GM12878 (cell line): ENCODE data around the gene MYH2. TPM values are rescaled to one million over a fixed set of nuclear protein-coding genes. Genes with fewer than 3 reads are reported as not detected.
"Not testable (repeated sequence)": the region's sequence is repeated elsewhere in the genome, so short reads cannot be mapped to it uniquely, and the experiment has no call there.

Experiments used
- ATAC-seq: fragments of 200-7000 bp; cut with Tn5 transposase; 3 replicates; pipeline ENCODE4 v1.9.1; 2020; ENCODE audit warnings: mild to moderate bottlenecking, moderate library complexity
- BruUV-seq: library from RNA; stranded (reverse); fragments of 400-500 nt; replicated peaks from 2 replicates; lab custom pipeline; 2021; lab: Mats Ljungman, UMichigan
- CTCF ChIA-PET: fragments of 300-600 bp; sonication (Branson Sonifier 250); formaldehyde crosslinking; extraction: SDS; loops from one replicate; lab custom pipeline; 2021; ENCODE audit warnings: inconsistent platforms; lab: Yijun Ruan, JAX
- POLR2A ChIA-PET: fragments of 350-600 bp; formaldehyde crosslinking; extraction: SDS; loops from one replicate; lab custom pipeline; 2021; ENCODE audit warnings: inconsistent platforms; lab: Charles Lee
- RAD21 ChIA-PET: fragments of 300-600 bp; sonication (Branson Sonifier 250); formaldehyde crosslinking; loops from one replicate; lab custom pipeline; 2023; ENCODE audit warnings: antibody characterized with exemption; ENCODE audit not compliant: unreplicated experiment; lab: Charles Lee
- SMC1A ChIA-PET: fragments of 300-600 bp; sonication (Branson Sonifier 250); formaldehyde crosslinking; loops from one replicate; lab custom pipeline; 2023; ENCODE audit not compliant: unreplicated experiment, uncharacterized antibody; lab: Charles Lee
- DNase-seq: peaks from one replicate; pipeline ENCODE4 v3.0.0-alpha.2; 2011; ENCODE audit warnings: low read depth, low spot score
- FAIRE-seq: peaks from 3 replicates; lab custom pipeline; 2011; peaks lifted over from hg19 to GRCh38; lab: Jason Lieb, UNC
- H2AFZ ChIP-seq: 2 replicates; pipeline ENCODE4 v1.6.0; 2011; ENCODE audit warnings: low read depth, low read length, control low read depth; ENCODE audit not compliant: control insufficient read depth
- H3K27ac ChIP-seq: 2 replicates; pipeline ENCODE4 v1.5.1; 2011; ENCODE audit warnings: control low read depth; ENCODE audit not compliant: control insufficient read depth, insufficient read depth
- H3K27me3 ChIP-seq, 2 experiments: replicated peaks in 1 of 2; 2 replicates each; pipeline versions ENCODE4 v1.6.0 to v1.6.1; 2011; ENCODE audit warnings: low read length in 1 of 2; ENCODE audit not compliant: control insufficient read depth in 2 of 2, insufficient read depth in 2 of 2
- H3K36me3 ChIP-seq, 2 experiments: 2 replicates each; pipeline ENCODE4 v1.5.1; 2011; ENCODE audit warnings: low read length in 1 of 2; ENCODE audit not compliant: control insufficient read depth in 2 of 2, insufficient read depth in 2 of 2
- H3K4me1 ChIP-seq: 2 replicates; pipeline ENCODE4 v1.6.1; 2011; ENCODE audit warnings: mild to moderate bottlenecking, low read length, moderate library complexity, mixed read lengths; ENCODE audit not compliant: control insufficient read depth, insufficient read depth
- H3K4me2 ChIP-seq: 2 replicates; pipeline ENCODE4 v1.6.0; 2011; ENCODE audit warnings: control low read depth; ENCODE audit not compliant: control insufficient read depth, insufficient read depth
- H3K4me3 ChIP-seq: fragments of 200-600 bp; sonication (generic); 2 replicates; pipeline ENCODE4 v1.5.1; 2016
- H3K79me2 ChIP-seq: 2 replicates; pipeline ENCODE4 v1.6.0; 2011; ENCODE audit warnings: low read length; ENCODE audit not compliant: control insufficient read depth, insufficient read depth
- H3K9ac ChIP-seq: 2 replicates; pipeline ENCODE4 v1.8.0; 2011; ENCODE audit warnings: low read length, control low read depth, mixed read lengths; ENCODE audit not compliant: control insufficient read depth, insufficient read depth
- H3K9me3 ChIP-seq: replicated peaks from 3 replicates; pipeline ENCODE4 v1.5.1; 2011; ENCODE audit warnings: mild to moderate bottlenecking, low read length; ENCODE audit not compliant: control insufficient read depth, insufficient read depth
- H4K20me1 ChIP-seq: 2 replicates; pipeline ENCODE4 v1.6.0; 2011; ENCODE audit not compliant: control insufficient read depth, insufficient read depth
- CBX3 ChIP-seq: fragments of 200-600 bp; sonication (generic); IDR thresholded peaks from 2 replicates; pipeline ENCODE4 v1.6.1; 2016; ENCODE audit warnings: low read depth, borderline replicate concordance
- CHD2 ChIP-seq: IDR thresholded peaks from 2 replicates; pipeline ENCODE4 v1.6.1; 2011; ENCODE audit warnings: low read depth, low read length, improper control_type of control experiment, borderline replicate concordance
- CREB1 ChIP-seq: IDR thresholded peaks from 2 replicates; pipeline ENCODE4 v1.6.1; 2012; ENCODE audit warnings: low read depth, mild to moderate bottlenecking, inconsistent platforms
- MTA2 ChIP-seq: fragments of 450-650 bp; IDR thresholded peaks from 2 replicates; pipeline ENCODE4 v1.6.1; 2016; ENCODE audit warnings: low read depth, mild to moderate bottlenecking, moderate library complexity
- MXI1 ChIP-seq: fragments of 150-350 bp; IDR thresholded peaks from 2 replicates; pipeline ENCODE4 v1.6.1; 2011; ENCODE audit warnings: low read depth, mild to moderate bottlenecking, inconsistent platforms, low read length, improper control_type of control experiment
- MYC ChIP-seq: IDR thresholded peaks from 2 replicates; pipeline ENCODE4 v1.6.1; 2011; ENCODE audit warnings: mild to moderate bottlenecking, low read length, moderate library complexity, inconsistent platforms; ENCODE audit not compliant: insufficient read depth, insufficient replicate concordance, insufficient read length, severe bottlenecking
- PAX8 ChIP-seq: fragments of 450-650 bp; IDR thresholded peaks from 2 replicates; pipeline ENCODE4 v1.6.1; 2017; ENCODE audit warnings: mild to moderate bottlenecking, moderate library complexity
- RAD21 ChIP-seq: IDR thresholded peaks from 2 replicates; pipeline ENCODE4 v1.6.1; 2011; ENCODE audit warnings: mild to moderate bottlenecking, low read depth, low read length, moderate library complexity; ENCODE audit not compliant: insufficient read depth
- RFX5 ChIP-seq: IDR thresholded peaks from 2 replicates; pipeline ENCODE4 v1.6.1; 2011; ENCODE audit warnings: low read depth, low read length, improper control_type of control experiment
- TCF12 ChIP-seq: IDR thresholded peaks from 2 replicates; pipeline ENCODE4 v1.6.1; 2011; ENCODE audit warnings: low read depth, mild to moderate bottlenecking, low read length
- ZZZ3 ChIP-seq: IDR thresholded peaks from 2 replicates; pipeline ENCODE4 v1.6.1; 2011; ENCODE audit warnings: low read depth; ENCODE audit not compliant: control insufficient read depth, insufficient read length
- WGBS: methylation state at CpG from one replicate; pipeline ENCODE4 v1.1.6; 2016; ENCODE audit warnings: low lambda C conversion rate; ENCODE audit not compliant: insufficient replicate concordance, insufficient coverage; ENCODE audit errors: missing lambda C conversion rate; 5-methylcytosine and 5-hydroxymethylcytosine counted together
- in situ Hi-C: fragments of 300-500 bp; cut with MboI; formaldehyde crosslinking; loops from 9 replicates; pipeline ENCODE4 v1.14.3; 2018; ENCODE audit warnings: mixed read lengths
- intact Hi-C: fragments of 100-400 bp; cut with micrococcal nuclease; formaldehyde crosslinking; loops from one replicate; pipeline ENCODE4 v1.14.2; 2022; ENCODE audit not compliant: unreplicated experiment
- polyA plus RNA-seq, 11 experiments: library from polyadenylated mRNA; depleted of rRNA in 4 of 11; unstranded in 6 of 11; stranded (reverse) in 5 of 11; fragments of >200 nt; fragmentation: Nextera tagmentation in 4 of 11; fragmentation: Illumina TruSeq in 1 of 11; extraction: Ambion mirVana in 4 of 11; extraction: Trizol in 1 of 11; gene quantifications; 1 replicate in 1 of 11; 2 replicates in 10 of 11; pipeline versions ENCODE4 v1.2.1 to v1.2.3, GENCODE V29; 2011 to 2016; ENCODE audit warnings: inconsistent platforms in 2 of 11, missing spikeins in 2 of 11, low read depth in 1 of 11
- total RNA-seq, 4 experiments: library from RNA; depleted of rRNA in 3 of 4; stranded (reverse); fragments of >200 nt in 3 of 4; fragmentation: Illumina TruSeq in 1 of 4; extraction: Trizol in 1 of 4; gene quantifications; 2 replicates each; pipeline versions ENCODE4 v1.2.1 to v1.2.3, GENCODE V29; 2013 to 2021
- TF ChIP-seq, protein P1 (sequence below): IDR thresholded peaks from 2 replicates; pipeline ENCODE4 v1.6.1; 2011; ENCODE audit warnings: borderline replicate concordance, low read depth, mild to moderate bottlenecking, moderate library complexity, mixed read lengths, low read length; ENCODE audit not compliant: insufficient read depth; ENCODE audit errors: extremely low read length

The MYH2 gene
- total and polyA plus RNA-seq, 10 of the 15 experiments (the other 5 are each of a cell fraction or from before 2014, with no cell fraction given), result not detected

DNA sequence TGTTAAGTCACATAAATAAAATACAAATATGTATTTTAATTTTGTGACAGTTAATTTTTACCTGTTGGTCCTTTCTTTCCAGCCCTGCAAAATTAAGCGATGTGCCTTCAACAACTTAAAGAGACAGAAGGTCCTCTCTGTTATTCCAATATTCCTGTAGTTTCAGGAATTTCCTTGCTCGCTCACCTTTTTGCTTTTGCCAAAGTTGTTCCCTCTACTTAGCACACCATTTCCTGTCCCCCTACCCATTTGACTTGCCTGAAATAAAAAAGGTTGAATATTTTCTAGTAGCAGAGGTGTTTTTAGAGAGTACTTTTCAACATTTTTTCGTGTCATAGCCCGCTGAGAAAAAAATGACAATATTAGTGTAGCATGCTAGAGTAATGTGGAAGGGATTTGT, 556 bp upstream of the MYH2 start (continued):
- TF ChIP-seq MXI1 (no peak), MYC (no peak), CREB1 (no peak), PAX8 (no peak)
- TF ChIP-seq, protein P1, sequence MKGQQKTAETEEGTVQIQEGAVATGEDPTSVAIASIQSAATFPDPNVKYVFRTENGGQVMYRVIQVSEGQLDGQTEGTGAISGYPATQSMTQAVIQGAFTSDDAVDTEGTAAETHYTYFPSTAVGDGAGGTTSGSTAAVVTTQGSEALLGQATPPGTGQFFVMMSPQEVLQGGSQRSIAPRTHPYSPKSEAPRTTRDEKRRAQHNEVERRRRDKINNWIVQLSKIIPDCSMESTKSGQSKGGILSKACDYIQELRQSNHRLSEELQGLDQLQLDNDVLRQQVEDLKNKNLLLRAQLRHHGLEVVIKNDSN, result no peak

DNA sequence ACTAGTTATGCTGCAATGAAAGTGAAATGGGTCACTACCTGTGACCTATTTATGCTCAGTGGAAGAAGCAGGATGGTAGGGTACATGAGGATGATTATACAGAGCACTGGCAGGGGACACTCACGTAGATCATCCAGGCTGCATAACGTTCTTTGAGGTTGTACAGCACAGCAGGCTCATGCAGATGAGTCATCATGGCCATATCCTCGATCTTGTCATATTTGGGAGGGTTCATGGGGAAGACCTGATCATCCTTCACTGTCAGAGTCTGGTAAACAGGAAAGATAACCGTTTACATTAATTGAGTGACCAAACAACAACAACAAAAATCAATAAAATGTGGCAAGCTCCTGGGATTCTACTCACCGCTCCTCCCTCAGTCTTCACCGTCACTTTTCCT, 2.1 kb downstream of the MYH2 start:
- ChIA-PET SMC1A (no interaction called here), POLR2A (no interaction called here), CTCF (no interaction called here), RAD21 (no interaction called here)
- no peak for ATAC-seq
- H4K20me1 ChIP-seq, result no peaks in the 10 kb centered on the region
- BruUV-seq, result no TSS peak
- no peak for TF ChIP-seq CBX3
- TF ChIP-seq CHD2, result no peak
- TF ChIP-seq MTA2, result no peak
- no peak for TF ChIP-seq ZZZ3
- no peak for TF ChIP-seq TCF12
- no peak for TF ChIP-seq RAD21
- TF ChIP-seq RFX5, result no peak
- in situ Hi-C loops, result no loop called here
- no peak overlapping the region for H3K4me3 ChIP-seq
- H3K27ac ChIP-seq, result no peak overlapping the region
- H3K27me3 ChIP-seq, result no peaks in the 10 kb centered on the region
- no peaks in the 10 kb centered on the region for H3K36me3 ChIP-seq
- DNase-seq, result no peak
- intact Hi-C loops, result no loop called here
- WGBS, result 32% methylated on average over 6 of the region's 6 CpGs
- H3K79me2 ChIP-seq, result no peaks in the 10 kb centered on the region
- no peak overlapping the region for H3K9ac ChIP-seq
- FAIRE-seq, result no peak
- H3K4me1 ChIP-seq, result no peaks in the 10 kb centered on the region
- H3K4me2 ChIP-seq, result no peak overlapping the region
- H2AFZ ChIP-seq, result no peak overlapping the region
- H3K9me3 ChIP-seq, result no peaks in the 10 kb centered on the region

DNA sequence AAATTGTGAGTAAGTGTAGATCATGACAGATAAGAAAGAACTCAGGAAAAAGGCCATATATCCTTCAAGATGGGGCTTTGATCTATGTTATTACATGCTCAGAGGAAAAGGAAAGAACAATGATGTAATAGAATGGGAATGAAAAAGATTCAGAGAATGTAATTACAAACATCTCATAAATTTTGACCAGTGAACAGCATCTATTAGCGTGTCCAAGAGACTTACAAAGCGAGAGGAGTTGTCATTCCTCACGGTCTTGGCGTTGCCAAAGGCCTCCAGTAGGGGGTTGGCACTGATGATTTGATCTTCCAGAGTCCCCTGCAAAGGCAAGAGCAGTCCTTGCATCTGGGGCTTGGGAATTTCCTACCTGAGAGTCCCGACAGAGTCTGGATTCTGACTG, 6.0 kb downstream of the MYH2 start:
- RAD21 ChIA-PET, DNase-seq, H3K27ac ChIP-seq, SMC1A ChIA-PET, FAIRE-seq, H3K9me3 ChIP-seq, H3K79me2 ChIP-seq, BruUV-seq, H3K4me1 ChIP-seq, in situ Hi-C loops, H3K27me3 ChIP-seq, H3K9ac ChIP-seq, ATAC-seq, intact Hi-C loops, H4K20me1 ChIP-seq, CTCF ChIA-PET, H3K36me3 ChIP-seq, H3K4me2 ChIP-seq, H3K4me3 ChIP-seq, POLR2A ChIA-PET, H2AFZ ChIP-seq: not testable (repeated sequence)
- WGBS, result 21% methylated on average over 5 of the region's 5 CpGs
